ENCODE data around the gene CCDC149.

Gene CCDC149

DNA sequence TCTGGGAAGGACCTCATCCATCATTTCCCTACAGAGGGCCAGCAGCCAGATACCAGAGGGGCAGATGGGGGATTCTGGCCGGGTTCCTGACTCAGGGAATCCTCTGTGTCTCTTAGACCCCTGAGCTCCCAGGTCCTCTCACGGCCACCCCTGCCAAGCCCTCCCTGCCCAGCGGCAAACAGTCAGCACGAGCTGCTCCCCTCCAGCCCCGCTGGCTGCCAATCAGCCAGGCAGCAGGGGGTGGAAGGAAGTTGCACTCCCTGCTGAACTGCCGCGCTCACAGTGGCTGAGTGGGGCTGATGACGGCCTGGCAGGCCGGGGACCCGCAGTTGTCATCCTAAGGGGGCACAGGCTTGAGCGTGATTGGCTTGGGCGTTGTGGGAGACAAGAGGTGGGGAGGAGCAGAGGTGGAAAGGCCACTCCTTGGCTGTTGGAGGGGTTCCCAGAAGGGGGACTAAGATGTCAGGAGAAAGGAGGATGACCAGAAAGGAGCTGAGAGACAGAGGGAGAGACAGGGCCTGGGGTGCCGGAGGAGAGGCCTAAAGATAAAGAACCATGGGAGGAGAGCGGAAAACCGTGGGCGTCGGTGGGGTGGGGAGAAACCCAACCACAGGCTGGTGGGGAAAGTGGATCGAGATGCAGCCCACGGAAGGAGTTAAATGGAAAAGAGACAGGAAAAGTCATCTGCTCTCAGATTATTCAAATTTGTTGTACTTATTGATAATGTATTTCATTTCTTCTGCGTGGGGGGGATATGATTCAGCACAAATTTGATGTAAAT lies 4.4 kb upstream of the CCDC149 start:
- no peak for ATAC-seq (ENCODE audit: insufficient read depth, low read depth)
- Histone ChIP-seq H3K27ac (ENCODE audit: low read length) (no peak overlapping the region), H4K20me1 (ENCODE audit: insufficient read depth, low read length) (no peaks in the 10 kb centered on the region), H3K36me3 (ENCODE audit: insufficient read depth, low read length) (no peaks in the 10 kb centered on the region), H3K27me3 (ENCODE audit: insufficient read depth, low read length, poor library complexity) (no peaks in the 10 kb centered on the region), H3K9me3 (ENCODE audit: insufficient read depth, low read length, severe bottlenecking) (no peaks in the 10 kb centered on the region), H2AFZ (ENCODE audit: low read depth, low read length) (no peak overlapping the region), H3K4me2 (ENCODE audit: insufficient read depth, low read length) (no peak overlapping the region), H3K4me1 (ENCODE audit: insufficient read depth, low read length) (no peaks in the 10 kb centered on the region), H3K79me2 (ENCODE audit: insufficient read depth, low read length) (no peaks in the 10 kb centered on the region), H3K9ac (ENCODE audit: low read depth, low read length) (no peak overlapping the region), H3K4me3 (ENCODE audit: low read depth in 1 of 2, low read length in 2 of 2) (no peak overlapping the region)
- DNase-seq, result no peak
- TF ChIP-seq EZH2 (IDR thresholded peaks at IDR 0.05; ENCODE audit: borderline replicate concordance, low read depth, low read length, severe bottlenecking), result no peak
- TF ChIP-seq, protein P1, sequence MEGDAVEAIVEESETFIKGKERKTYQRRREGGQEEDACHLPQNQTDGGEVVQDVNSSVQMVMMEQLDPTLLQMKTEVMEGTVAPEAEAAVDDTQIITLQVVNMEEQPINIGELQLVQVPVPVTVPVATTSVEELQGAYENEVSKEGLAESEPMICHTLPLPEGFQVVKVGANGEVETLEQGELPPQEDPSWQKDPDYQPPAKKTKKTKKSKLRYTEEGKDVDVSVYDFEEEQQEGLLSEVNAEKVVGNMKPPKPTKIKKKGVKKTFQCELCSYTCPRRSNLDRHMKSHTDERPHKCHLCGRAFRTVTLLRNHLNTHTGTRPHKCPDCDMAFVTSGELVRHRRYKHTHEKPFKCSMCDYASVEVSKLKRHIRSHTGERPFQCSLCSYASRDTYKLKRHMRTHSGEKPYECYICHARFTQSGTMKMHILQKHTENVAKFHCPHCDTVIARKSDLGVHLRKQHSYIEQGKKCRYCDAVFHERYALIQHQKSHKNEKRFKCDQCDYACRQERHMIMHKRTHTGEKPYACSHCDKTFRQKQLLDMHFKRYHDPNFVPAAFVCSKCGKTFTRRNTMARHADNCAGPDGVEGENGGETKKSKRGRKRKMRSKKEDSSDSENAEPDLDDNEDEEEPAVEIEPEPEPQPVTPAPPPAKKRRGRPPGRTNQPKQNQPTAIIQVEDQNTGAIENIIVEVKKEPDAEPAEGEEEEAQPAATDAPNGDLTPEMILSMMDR (IDR thresholded peaks at IDR 0.05; ENCODE audit: borderline replicate concordance, extremely low read depth, low read length, poor library complexity, severe bottlenecking), result no peak

DNA sequence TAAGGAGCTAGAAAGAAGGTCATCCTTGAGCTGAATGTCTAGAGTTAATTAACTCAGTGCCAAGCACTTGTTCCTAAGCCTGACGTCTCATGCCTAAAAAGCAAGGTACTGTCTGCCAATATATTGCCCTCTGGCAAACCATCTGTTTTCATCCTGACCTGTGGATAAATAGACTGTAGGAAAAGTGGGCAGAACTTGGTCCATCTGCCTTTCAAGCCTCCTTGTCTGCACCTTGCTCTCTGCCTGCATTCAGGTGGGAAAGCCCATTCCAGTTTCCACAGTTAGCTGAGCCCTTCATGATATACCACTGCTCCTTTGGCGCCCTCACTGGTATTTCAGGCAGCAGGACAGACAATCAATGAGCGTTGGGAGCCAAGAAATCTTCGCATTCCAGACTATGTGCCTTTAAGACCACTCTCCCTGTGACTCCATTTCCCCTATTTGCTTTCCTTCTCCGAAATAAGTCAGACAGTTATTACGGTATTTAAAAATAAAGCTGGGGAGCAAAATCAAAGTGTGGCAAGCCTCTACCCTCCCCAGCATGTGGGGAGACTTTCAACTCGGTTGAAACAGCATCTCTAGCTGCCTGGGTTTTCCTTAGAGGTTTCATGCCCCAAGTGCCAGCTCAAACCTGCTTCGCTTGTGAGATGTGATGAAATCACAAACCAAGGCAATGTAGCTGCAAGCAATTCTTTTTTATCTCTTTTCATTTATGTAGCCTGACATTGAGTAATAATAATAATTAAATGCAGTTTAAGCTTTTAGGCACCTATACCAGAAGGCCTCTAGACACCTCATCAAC lies 2.5 kb upstream of the CCDC149 start:
- DNase-seq, result no peak
- ATAC-seq (ENCODE audit: insufficient read depth, low read depth), result no peak
- Histone ChIP-seq H2AFZ (ENCODE audit: low read depth, low read length) (no peak overlapping the region), H3K4me2 (ENCODE audit: insufficient read depth, low read length) (no peak overlapping the region), H3K4me3 (ENCODE audit: low read depth in 1 of 2, low read length in 2 of 2) (no peak overlapping the region), H3K27ac (ENCODE audit: low read length) (no peak overlapping the region), H4K20me1 (ENCODE audit: insufficient read depth, low read length) (no peaks in the 10 kb centered on the region), H3K36me3 (ENCODE audit: insufficient read depth, low read length) (no peaks in the 10 kb centered on the region), H3K79me2 (ENCODE audit: insufficient read depth, low read length) (no peaks in the 10 kb centered on the region), H3K9me3 (ENCODE audit: insufficient read depth, low read length, severe bottlenecking) (no peaks in the 10 kb centered on the region), H3K27me3 (ENCODE audit: insufficient read depth, low read length, poor library complexity) (no peaks in the 10 kb centered on the region), H3K9ac (ENCODE audit: low read depth, low read length) (no peak overlapping the region), H3K4me1 (ENCODE audit: insufficient read depth, low read length) (no peaks in the 10 kb centered on the region)
- TF ChIP-seq EZH2 (IDR thresholded peaks at IDR 0.05; ENCODE audit: borderline replicate concordance, low read depth, low read length, severe bottlenecking), result no peak

DNA sequence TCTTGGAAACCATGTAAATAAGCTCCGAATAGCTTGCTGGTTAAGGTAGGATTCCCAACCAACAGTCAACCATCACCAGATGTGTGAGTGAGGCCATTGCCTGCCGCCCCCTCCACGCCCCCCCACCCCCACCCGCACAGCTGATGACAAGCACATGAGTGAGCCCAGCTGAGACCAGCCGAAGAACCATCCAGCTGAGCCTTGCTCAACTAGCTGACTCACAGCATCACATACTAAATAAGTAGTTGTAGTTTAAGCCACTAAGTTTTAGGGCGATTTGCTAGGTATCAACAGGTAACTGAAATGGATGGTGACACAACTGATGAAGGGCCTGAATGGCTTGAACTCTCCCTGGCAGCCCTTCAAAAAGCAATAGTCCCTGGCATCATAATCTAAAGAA lies 1.6 kb upstream of the CCDC149 start:
- Histone ChIP-seq H3K4me3 (ENCODE audit: low read depth in 1 of 2, low read length in 2 of 2) (no peak overlapping the region), H3K4me2 (ENCODE audit: insufficient read depth, low read length) (no peak overlapping the region), H2AFZ (ENCODE audit: low read depth, low read length) (no peak overlapping the region), H3K36me3 (ENCODE audit: insufficient read depth, low read length) (no peaks in the 10 kb centered on the region), H3K4me1 (ENCODE audit: insufficient read depth, low read length) (no peaks in the 10 kb centered on the region), H3K9me3 (ENCODE audit: insufficient read depth, low read length, severe bottlenecking) (peaks cover 7% of the 10 kb centered on the region), H4K20me1 (ENCODE audit: insufficient read depth, low read length) (no peaks in the 10 kb centered on the region), H3K9ac (ENCODE audit: low read depth, low read length) (no peak overlapping the region), H3K27ac (ENCODE audit: low read length) (no peak overlapping the region), H3K79me2 (ENCODE audit: insufficient read depth, low read length) (no peaks in the 10 kb centered on the region), H3K27me3 (ENCODE audit: insufficient read depth, low read length, poor library complexity) (no peaks in the 10 kb centered on the region)
- TF ChIP-seq, protein P1 (IDR thresholded peaks at IDR 0.05; ENCODE audit: borderline replicate concordance, extremely low read depth, low read length, poor library complexity, severe bottlenecking), result no peak
- no peak for TF ChIP-seq EZH2 (IDR thresholded peaks at IDR 0.05; ENCODE audit: borderline replicate concordance, low read depth, low read length, severe bottlenecking)
- DNase-seq, result no peak
- no peak for ATAC-seq (ENCODE audit: insufficient read depth, low read depth)

DNA sequence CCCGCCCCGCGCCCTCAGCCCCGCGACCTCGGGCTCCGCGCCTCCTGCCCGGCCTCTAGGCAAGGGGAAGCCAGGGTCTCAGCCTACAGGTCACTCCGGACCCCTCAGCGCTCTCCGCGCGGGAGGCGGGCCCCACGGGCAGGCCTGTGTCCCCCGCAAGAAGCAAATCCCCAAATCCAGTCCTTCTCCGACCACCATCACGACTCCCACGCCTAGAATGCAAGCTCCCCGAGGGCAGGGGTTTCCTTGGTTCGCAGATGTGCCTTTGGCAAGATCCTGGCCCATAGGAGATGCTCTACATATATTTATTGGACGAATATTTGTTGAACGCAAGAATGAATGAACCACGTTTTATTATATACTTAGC lies 260 bp upstream of the CCDC149 start:
- no peak overlapping the region for H3K4me2 ChIP-seq (ENCODE audit: insufficient read depth, low read length)
- no peaks in the 10 kb centered on the region for H3K36me3 ChIP-seq (ENCODE audit: insufficient read depth, low read length)
- no peaks in the 10 kb centered on the region for H3K27me3 ChIP-seq (ENCODE audit: insufficient read depth, low read length, poor library complexity)
- ATAC-seq (ENCODE audit: insufficient read depth, low read depth) (no peak), DNase-seq (no peak)
- no peaks in the 10 kb centered on the region for H3K79me2 ChIP-seq (ENCODE audit: insufficient read depth, low read length)
- no peaks in the 10 kb centered on the region for H3K4me1 ChIP-seq (ENCODE audit: insufficient read depth, low read length)
- H3K27ac ChIP-seq (ENCODE audit: low read length), result no peak overlapping the region
- no peaks in the 10 kb centered on the region for H4K20me1 ChIP-seq (ENCODE audit: insufficient read depth, low read length)
- H3K4me3 ChIP-seq (ENCODE audit: low read depth in 1 of 2, low read length in 2 of 2), result no peak overlapping the region
- peaks cover 7% of the 10 kb centered on the region for H3K9me3 ChIP-seq (ENCODE audit: insufficient read depth, low read length, severe bottlenecking)
- H2AFZ ChIP-seq (ENCODE audit: low read depth, low read length), result no peak overlapping the region
- no peak for TF ChIP-seq EZH2 (IDR thresholded peaks at IDR 0.05; ENCODE audit: borderline replicate concordance, low read depth, low read length, severe bottlenecking)
- H3K9ac ChIP-seq (ENCODE audit: low read depth, low read length), result no peak overlapping the region

Measured in DND-41 (cell line).